DND-41 (cell line): ENCODE results near the gene NTN4.

ENCODE experiments used
- ATAC-seq: fragments of 200-7000 bp; cut with Tn5 transposase; 3 replicates; pipeline ENCODE4 v1.9.1; 2021; ENCODE audit warnings: low read depth; ENCODE audit not compliant: insufficient read depth
- DNase-seq: peaks from one replicate; pipeline ENCODE4 v3.0.0-alpha.2; 2020
- H2AFZ ChIP-seq: 2 replicates; pipeline ENCODE4 v1.6.0; 2012; ENCODE audit warnings: low read depth, low read length
- H3K27ac ChIP-seq: 2 replicates; pipeline ENCODE4 v1.5.1; 2012; ENCODE audit warnings: low read length, inconsistent platforms
- H3K27me3 ChIP-seq: fragments of 200-600 bp; sonication (generic); 2 replicates; pipeline ENCODE4 v1.6.0; 2012; ENCODE audit warnings: low read length, mild to moderate bottlenecking, inconsistent platforms; ENCODE audit not compliant: insufficient read depth, poor library complexity
- H3K36me3 ChIP-seq: 2 replicates; pipeline ENCODE4 v1.5.1; 2012; ENCODE audit warnings: low read length, inconsistent platforms; ENCODE audit not compliant: insufficient read depth
- H3K4me1 ChIP-seq: 2 replicates; pipeline ENCODE4 v1.5.1; 2012; ENCODE audit warnings: mild to moderate bottlenecking, low read length; ENCODE audit not compliant: insufficient read depth
- H3K4me2 ChIP-seq: 2 replicates; pipeline ENCODE4 v1.6.0; 2012; ENCODE audit warnings: mild to moderate bottlenecking, moderate library complexity, low read length, inconsistent platforms; ENCODE audit not compliant: insufficient read depth
- H3K4me3 ChIP-seq, 2 experiments: fragments of 200-600 bp in 1 of 2; shearing (Covaris generic) in 1 of 2; 2 replicates each; pipeline ENCODE4 v1.5.1; 2012 to 2016; ENCODE audit warnings: inconsistent platforms in 2 of 2, low read length in 2 of 2, mild to moderate bottlenecking in 2 of 2, low read depth in 1 of 2, moderate library complexity in 1 of 2
- H3K79me2 ChIP-seq: 2 replicates; pipeline ENCODE4 v1.6.0; 2012; ENCODE audit warnings: low read length, inconsistent platforms; ENCODE audit not compliant: insufficient read depth
- H3K9ac ChIP-seq: 2 replicates; pipeline ENCODE4 v1.6.0; 2012; ENCODE audit warnings: low read depth, mild to moderate bottlenecking, inconsistent platforms, low read length, moderate library complexity
- H3K9me3 ChIP-seq: 2 replicates; pipeline ENCODE4 v1.5.1; 2012; ENCODE audit warnings: low read length, moderate library complexity, mild to moderate bottlenecking, inconsistent platforms; ENCODE audit not compliant: insufficient read depth, severe bottlenecking
- H4K20me1 ChIP-seq: 2 replicates; pipeline ENCODE4 v1.6.0; 2012; ENCODE audit warnings: low read length; ENCODE audit not compliant: insufficient read depth
- EZH2 ChIP-seq: IDR thresholded peaks from 3 replicates; pipeline ENCODE4 v1.6.1; 2012; ENCODE audit warnings: borderline replicate concordance, low read depth, mild to moderate bottlenecking, moderate library complexity, low read length, inconsistent platforms; ENCODE audit not compliant: severe bottlenecking
- TF ChIP-seq, protein P1 (sequence below): IDR thresholded peaks from 2 replicates; pipeline ENCODE4 v1.5.1; 2012; ENCODE audit warnings: borderline replicate concordance, low read length, moderate library complexity, mild to moderate bottlenecking; ENCODE audit not compliant: poor library complexity, severe bottlenecking; ENCODE audit errors: extremely low read depth

NTN4 gene

DNA sequence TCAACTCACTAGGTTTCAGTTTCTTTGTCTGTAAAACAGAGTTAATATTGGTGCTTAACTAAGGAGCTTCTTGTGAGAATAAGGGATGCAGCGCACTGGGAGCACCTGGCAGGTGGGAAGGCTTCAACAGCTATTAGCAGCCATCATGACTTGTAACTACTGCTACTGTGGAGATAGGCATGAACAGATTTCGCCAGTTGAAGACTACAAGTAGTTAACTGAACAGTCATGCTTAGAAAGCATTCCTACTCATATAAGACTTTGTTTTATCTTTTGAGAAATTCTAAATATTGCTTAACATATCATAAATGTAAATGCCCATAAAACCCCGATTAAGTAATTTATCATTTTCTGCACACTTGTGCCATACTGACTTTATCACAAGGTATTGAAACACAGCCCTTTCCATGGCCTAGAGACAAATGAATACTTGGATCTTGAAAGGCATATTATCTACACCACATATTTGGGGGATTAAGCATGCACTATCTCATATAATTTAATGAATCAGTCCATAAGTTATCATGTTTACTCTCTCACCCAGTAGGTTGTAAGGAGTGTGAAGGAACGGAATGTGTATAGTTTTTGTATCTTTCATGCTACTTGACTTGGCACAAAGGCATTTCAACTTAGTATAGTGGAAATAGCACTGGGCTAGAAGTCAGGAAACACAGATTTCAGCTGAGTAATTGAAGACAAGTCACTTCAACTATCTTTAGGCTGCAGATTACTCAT, 16.1 kb downstream of the NTN4 start:
- no peak overlapping the region for H3K4me3 ChIP-seq
- H3K4me1 ChIP-seq = no peaks in the 10 kb centered on the region
- DNase-seq (no peak), ATAC-seq (no peak)
- no peaks in the 10 kb centered on the region for H3K27me3 ChIP-seq
- H3K9me3 ChIP-seq = no peaks in the 10 kb centered on the region
- no peaks in the 10 kb centered on the region for H3K79me2 ChIP-seq
- no peaks in the 10 kb centered on the region for H4K20me1 ChIP-seq
- H3K36me3 ChIP-seq = no peaks in the 10 kb centered on the region
- H2AFZ ChIP-seq = no peak overlapping the region
- H3K4me2 ChIP-seq = no peak overlapping the region
- H3K9ac ChIP-seq = no peak overlapping the region
- no peak overlapping the region for H3K27ac ChIP-seq
- TF ChIP-seq, protein P1, sequence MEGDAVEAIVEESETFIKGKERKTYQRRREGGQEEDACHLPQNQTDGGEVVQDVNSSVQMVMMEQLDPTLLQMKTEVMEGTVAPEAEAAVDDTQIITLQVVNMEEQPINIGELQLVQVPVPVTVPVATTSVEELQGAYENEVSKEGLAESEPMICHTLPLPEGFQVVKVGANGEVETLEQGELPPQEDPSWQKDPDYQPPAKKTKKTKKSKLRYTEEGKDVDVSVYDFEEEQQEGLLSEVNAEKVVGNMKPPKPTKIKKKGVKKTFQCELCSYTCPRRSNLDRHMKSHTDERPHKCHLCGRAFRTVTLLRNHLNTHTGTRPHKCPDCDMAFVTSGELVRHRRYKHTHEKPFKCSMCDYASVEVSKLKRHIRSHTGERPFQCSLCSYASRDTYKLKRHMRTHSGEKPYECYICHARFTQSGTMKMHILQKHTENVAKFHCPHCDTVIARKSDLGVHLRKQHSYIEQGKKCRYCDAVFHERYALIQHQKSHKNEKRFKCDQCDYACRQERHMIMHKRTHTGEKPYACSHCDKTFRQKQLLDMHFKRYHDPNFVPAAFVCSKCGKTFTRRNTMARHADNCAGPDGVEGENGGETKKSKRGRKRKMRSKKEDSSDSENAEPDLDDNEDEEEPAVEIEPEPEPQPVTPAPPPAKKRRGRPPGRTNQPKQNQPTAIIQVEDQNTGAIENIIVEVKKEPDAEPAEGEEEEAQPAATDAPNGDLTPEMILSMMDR = no peak

DNA sequence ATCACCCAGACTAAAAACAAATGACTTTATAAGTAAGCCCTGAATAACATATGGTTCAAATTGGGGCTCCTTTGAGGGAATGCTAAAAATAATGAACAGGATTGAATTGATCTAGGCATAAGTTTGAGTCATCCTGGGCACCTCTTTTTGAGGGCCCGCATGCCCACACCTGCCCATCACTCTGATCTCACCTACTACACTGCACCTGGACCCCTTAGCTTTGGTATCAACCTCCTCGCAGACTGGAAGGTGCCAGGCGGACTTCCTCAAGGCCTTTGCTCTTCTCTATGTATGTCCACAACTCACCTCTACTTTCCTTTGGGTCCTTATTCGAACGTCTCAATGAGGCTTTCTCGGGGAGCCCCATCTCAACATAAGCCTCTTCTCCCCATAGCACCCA, 17.2 kb downstream of the NTN4 start:
- H3K27me3 ChIP-seq = no peaks in the 10 kb centered on the region
- H3K4me3 ChIP-seq = no peak overlapping the region
- no peak overlapping the region for H2AFZ ChIP-seq
- H4K20me1 ChIP-seq = no peaks in the 10 kb centered on the region
- no peaks in the 10 kb centered on the region for H3K4me1 ChIP-seq
- no peaks in the 10 kb centered on the region for H3K79me2 ChIP-seq
- ATAC-seq = no peak
- TF ChIP-seq, protein P1 = no peak
- no peak for TF ChIP-seq EZH2
- H3K36me3 ChIP-seq = no peaks in the 10 kb centered on the region
- no peak overlapping the region for H3K27ac ChIP-seq
- H3K4me2 ChIP-seq = no peak overlapping the region
- no peaks in the 10 kb centered on the region for H3K9me3 ChIP-seq
- H3K9ac ChIP-seq = no peak overlapping the region
- no peak for DNase-seq

DNA sequence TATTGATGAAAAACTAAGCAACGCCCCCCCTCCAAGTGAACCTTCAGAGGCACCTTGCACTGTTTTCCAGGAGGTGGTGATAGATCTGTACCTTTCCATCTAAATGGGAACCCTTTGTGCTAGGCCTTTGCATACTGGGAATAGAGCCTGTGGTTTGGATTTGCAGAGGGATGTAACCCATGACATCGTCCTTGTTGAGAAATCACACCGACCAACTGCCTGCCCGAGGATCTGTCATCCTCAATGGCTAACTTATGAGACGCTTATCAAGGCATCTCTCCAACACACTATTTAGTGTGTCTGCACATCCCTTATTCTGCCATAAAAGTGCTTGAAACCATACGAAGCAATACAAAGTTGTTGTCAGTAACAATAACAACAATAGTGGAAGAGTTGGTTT, 22.9 kb downstream of the NTN4 start:
- Histone ChIP-seq H3K27ac (no peak overlapping the region), H3K9me3 (no peaks in the 10 kb centered on the region), H3K4me1 (no peaks in the 10 kb centered on the region), H4K20me1 (no peaks in the 10 kb centered on the region), H3K27me3 (peaks cover 2% of the 10 kb centered on the region), H3K9ac (no peak overlapping the region), H3K36me3 (no peaks in the 10 kb centered on the region), H3K4me2 (no peak overlapping the region), H3K79me2 (no peaks in the 10 kb centered on the region), H2AFZ (no peak overlapping the region), H3K4me3 (no peak overlapping the region)
- DNase-seq (no peak), ATAC-seq (no peak)
- no peak for TF ChIP-seq EZH2
- TF ChIP-seq, protein P1 = no peak
